Aorta (tissue), 5 donors: ENCODE data around the gene VSTM4. TPM values are rescaled to one million over a fixed set of nuclear protein-coding genes. Genes with fewer than 3 reads are reported as not detected.

Experiments used
- ATAC-seq: fragments of 200-7000 bp; cut with Tn5 transposase; one replicate; pipeline ENCODE4 v1.9.1; 2022; ENCODE audit warnings: moderate library complexity; ENCODE audit not compliant: low FRiP score
- DNase-seq, 2 donors: peaks; one replicate each; pipeline ENCODE4 v3.0.0-alpha.2; 2020
- H3K27ac ChIP-seq, 2 donors: one replicate each; pipeline ENCODE4 v1.5.1; 2013; ENCODE audit warnings: low read length in 2 of 2, mild to moderate bottlenecking in 2 of 2, moderate library complexity in 2 of 2, control low read depth in 1 of 2, inconsistent platforms in 1 of 2, low read depth in 1 of 2
- H3K27me3 ChIP-seq, 2 donors: one replicate each; pipeline ENCODE4 v1.6.1; 2013; ENCODE audit warnings: control low read depth in 1 of 2, low read length in 1 of 2, mild to moderate bottlenecking in 1 of 2, moderate library complexity in 1 of 2; ENCODE audit not compliant: insufficient read depth in 2 of 2, control insufficient read depth in 1 of 2
- H3K36me3 ChIP-seq, 2 donors: one replicate each; pipeline ENCODE4 v1.6.1; 2013; ENCODE audit warnings: control low read depth in 1 of 2, low read length in 1 of 2, mild to moderate bottlenecking in 1 of 2; ENCODE audit not compliant: insufficient read depth in 2 of 2, control insufficient read depth in 1 of 2
- H3K4me1 ChIP-seq, 2 donors: one replicate each; pipeline ENCODE4 v1.6.1; 2013; ENCODE audit warnings: low read length in 2 of 2, control low read depth in 1 of 2, mild to moderate bottlenecking in 1 of 2, moderate library complexity in 1 of 2; ENCODE audit not compliant: insufficient read depth in 2 of 2, control insufficient read depth in 1 of 2
- H3K4me3 ChIP-seq, 2 donors: one replicate each; pipeline ENCODE4 v1.5.1; 2013; ENCODE audit warnings: low read length in 2 of 2, control low read depth in 1 of 2, mild to moderate bottlenecking in 1 of 2
- H3K9me3 ChIP-seq: one replicate; pipeline ENCODE4 v1.6.1; 2013; ENCODE audit warnings: mild to moderate bottlenecking, low read length; ENCODE audit not compliant: control insufficient read depth
- WGBS, 2 donors: extraction: QIAGEN DNeasy Blood & Tissue Kit; methylation state at CpG; one replicate each; pipeline ENCODE4 v1.1.7; 2013; 5-methylcytosine and 5-hydroxymethylcytosine counted together
- intact Hi-C, 2 donors: fragments of 100-400 bp; cut with DNase I; formaldehyde crosslinking; loops; one replicate each; pipeline versions ENCODE4 v1.14.2 to v1.15.0; 2022
- polyA plus RNA-seq, 2 donors: library from polyadenylated mRNA; stranded (reverse); fragments of 200-250 nt; gene quantifications; one replicate each; pipeline ENCODE4 v1.2.3, GENCODE V29; 2013
- total RNA-seq, 2 donors: library from RNA; stranded (reverse); fragmentation: NEBNext Ultra II Directional; extraction: Animal tissue kit (Norgen Biotek cat#: 25700); gene quantifications; one replicate each; pipeline ENCODE4 v1.2.1, GENCODE V29; 2021
- donor health status: healthy with polysubstance abuse.
- donor health status: Bipolar disorder and iron deficiency.
- donor health status: DM: no; HTN: no; CAD: no.
- donor health status: DM: no; HTN: no; CAD: no.
- donor health status: DM: yes; HTN: yes; CAD: no.

Gene VSTM4
- total and polyA plus RNA-seq, 4 donors, result 8.0 to 34.2 (median 18.0) TPM

- H3K27ac ChIP-seq, result no peak overlapping the region
- intact Hi-C loops, result loop anchor here in 1 of 2 donors (10.0 kb wide), 1 partner anchor 91 kb away; no protein-coding TSS in a partner anchor
- no peaks in the 10 kb centered on the region for H3K27me3 ChIP-seq
- no peaks in the 10 kb centered on the region for H3K9me3 ChIP-seq
- DNase-seq (no peak), ATAC-seq (no peak)
- WGBS, 2 donors, result 74 to 76% methylated on average over 14 of the region's 14 CpGs
- H3K4me3 ChIP-seq, result peak overlapping the region in 1 of 2 donors; percentile 37
- peaks cover 0 to 4% of the 10 kb centered on the region in 2 donors for H3K4me1 ChIP-seq
- no peaks in the 10 kb centered on the region for H3K36me3 ChIP-seq
These were observed 630 bp upstream of the VSTM4 start for GRCh38 chr10:49115796-49116508.

GRCh38 chr10:49114718-49115014, 656 bp downstream of the VSTM4 start:
- no peaks in the 10 kb centered on the region for H3K36me3 ChIP-seq
- no peak for DNase-seq
- peak; percentile 3 for ATAC-seq
- no peaks in the 10 kb centered on the region for H3K9me3 ChIP-seq
- intact Hi-C loops, result loop anchor here in 1 of 2 donors (10.0 kb wide), 1 partner anchor 90 kb away; no protein-coding TSS in a partner anchor
- 1 to 6% methylated on average over 9 of the region's 9 CpGs for WGBS, 2 donors
- H3K27me3 ChIP-seq, result no peaks in the 10 kb centered on the region
- peak overlapping the region; percentile 37 to 90 for H3K4me3 ChIP-seq
- H3K27ac ChIP-seq, result peak overlapping the region; percentile 46 to 77
- peaks cover 0 to 5% of the 10 kb centered on the region in 2 donors for H3K4me1 ChIP-seq

- Histone ChIP-seq H3K4me1 (peaks cover 0 to 10% of the 10 kb centered on the region in 2 donors), H3K4me3 (peak overlapping the region in 1 of 2 donors; percentile 90), H3K36me3 (no peaks in the 10 kb centered on the region), H3K27ac (peak overlapping the region in 1 of 2 donors; percentile 17), H3K9me3 (no peaks in the 10 kb centered on the region), H3K27me3 (no peaks in the 10 kb centered on the region)
- intact Hi-C loops, result loop anchor here in 1 of 2 donors (10.0 kb wide), 1 partner anchor 89 kb away; no protein-coding TSS in a partner anchor
- 9 to 17% methylated on average over 3 of the region's 3 CpGs for WGBS, 2 donors
- ATAC-seq, result no peak
- DNase-seq, result no peak
These were observed 1.6 kb downstream of the VSTM4 start for GRCh38 chr10:49113741-49114141.

- DNase-seq (no peak), ATAC-seq (no peak)
- no peak overlapping the region for H3K4me3 ChIP-seq
- peaks cover 0 to 10% of the 10 kb centered on the region in 2 donors for H3K4me1 ChIP-seq
- no peaks in the 10 kb centered on the region for H3K27me3 ChIP-seq
- H3K27ac ChIP-seq, result peak overlapping the region in 1 of 2 donors; percentile 29
- 19 to 22% methylated on average over 3 of the region's 3 CpGs for WGBS, 2 donors
- intact Hi-C loops, result loop anchor here in 1 of 2 donors (10.0 kb wide), 1 partner anchor 88 kb away; no protein-coding TSS in a partner anchor
- no peaks in the 10 kb centered on the region for H3K36me3 ChIP-seq
- H3K9me3 ChIP-seq, result no peaks in the 10 kb centered on the region
These were observed 2.5 kb downstream of the VSTM4 start for GRCh38 chr10:49112851-49113250.

GRCh38 chr10:49112098-49112497, 3.2 kb downstream of the VSTM4 start:
- no peak for DNase-seq
- H3K4me1 ChIP-seq, result peaks cover 2 to 11% of the 10 kb centered on the region in 2 donors
- no peak for ATAC-seq
- intact Hi-C loops, result loop anchor here in 1 of 2 donors (10.0 kb wide), 1 partner anchor 87 kb away; no protein-coding TSS in a partner anchor
- H3K27ac ChIP-seq, result no peak overlapping the region
- H3K4me3 ChIP-seq, result no peak overlapping the region
- H3K27me3 ChIP-seq, result no peaks in the 10 kb centered on the region
- no peaks in the 10 kb centered on the region for H3K36me3 ChIP-seq
- H3K9me3 ChIP-seq, result no peaks in the 10 kb centered on the region
- 32 to 45% methylated on average over 3 of the region's 3 CpGs for WGBS, 2 donors

- ATAC-seq, result no peak
- H3K9me3 ChIP-seq, result no peaks in the 10 kb centered on the region
- peak overlapping the region in 1 of 2 donors; percentile 35 for H3K27ac ChIP-seq
- no peak overlapping the region for H3K4me3 ChIP-seq
- peaks cover 2 to 14% of the 10 kb centered on the region in 2 donors for H3K4me1 ChIP-seq
- intact Hi-C loops, result loop anchor here in 1 of 2 donors (10.0 kb wide), 1 partner anchor 87 kb away; no protein-coding TSS in a partner anchor
- WGBS, 2 donors, result 45 to 46% methylated on average over 8 of the region's 8 CpGs
- DNase-seq, result no peak
- H3K27me3 ChIP-seq, result no peaks in the 10 kb centered on the region
- H3K36me3 ChIP-seq, result no peaks in the 10 kb centered on the region
These were observed 4.0 kb downstream of the VSTM4 start for GRCh38 chr10:49111320-49111698.

- H3K27me3 ChIP-seq, result no peaks in the 10 kb centered on the region
- H3K9me3 ChIP-seq, result no peaks in the 10 kb centered on the region
- no peak overlapping the region for H3K4me3 ChIP-seq
- intact Hi-C loops, result loop anchor here in 1 of 2 donors (10.0 kb wide), 1 partner anchor 86 kb away; no protein-coding TSS in a partner anchor
- DNase-seq, result no peak
- 81 to 82% methylated on average over 4 of the region's 4 CpGs for WGBS, 2 donors
- ATAC-seq, result no peak
- H3K27ac ChIP-seq, result peak overlapping the region in 1 of 2 donors; percentile 42
- H3K4me1 ChIP-seq, result peaks cover 2 to 14% of the 10 kb centered on the region in 2 donors
- no peaks in the 10 kb centered on the region for H3K36me3 ChIP-seq
These were observed 4.5 kb downstream of the VSTM4 start for GRCh38 chr10:49110684-49111319.

- Histone ChIP-seq H3K27ac (peak overlapping the region; percentile 29 to 88), H3K9me3 (no peaks in the 10 kb centered on the region), H3K4me1 (peaks cover 2 to 21% of the 10 kb centered on the region in 2 donors), H3K36me3 (no peaks in the 10 kb centered on the region), H3K4me3 (no peak overlapping the region), H3K27me3 (no peaks in the 10 kb centered on the region)
- ATAC-seq (peak; percentile 8), DNase-seq (peak; percentile 76 to 82)
- 26 to 32% methylated on average over 9 of the region's 9 CpGs for WGBS, 2 donors
- intact Hi-C loops, result loop anchor here in 1 of 2 donors (10.0 kb wide), 1 partner anchor 85 kb away; no protein-coding TSS in a partner anchor
These were observed 5.5 kb downstream of the VSTM4 start for GRCh38 chr10:49109669-49110340.
